HEK293 (cell line): ENCODE data around the gene PPP1CA.

Experiments
- CTCF ChIA-PET: fragments of 350-600 bp; formaldehyde crosslinking; extraction: SDS; loops from one replicate; lab custom pipeline; 2021; ENCODE audit warnings: antibody characterized with exemption; lab: Yijun Ruan, JAX
- POLR2A ChIA-PET: fragments of 300-600 bp; formaldehyde crosslinking; extraction: SDS; loops from one replicate; lab custom pipeline; 2020; ENCODE audit warnings: antibody characterized with exemption, inconsistent platforms; lab: Yijun Ruan, JAX
- H3K27ac ChIP-seq: fragments of 200-500 bp; sonication (Bioruptor generic); 2 replicates; pipeline ENCODE4 v1.5.1; 2014; ENCODE audit warnings: low read depth, low read length, control low read depth, inconsistent platforms; ENCODE audit errors: extremely low read depth
- H3K36me3 ChIP-seq, 2 experiments: fragments of 200-500 bp in 1 of 2; sonication (Bioruptor generic) in 1 of 2; 1 replicate in 1 of 2; 2 replicates in 1 of 2; pipeline ENCODE4 v1.5.1; 2014 to 2017; ENCODE audit warnings: inconsistent platforms in 2 of 2, low read length in 2 of 2; ENCODE audit not compliant: control insufficient read depth in 2 of 2, insufficient read depth in 1 of 2
- H3K4me1 ChIP-seq: fragments of 200-500 bp; sonication (Bioruptor generic); 2 replicates; pipeline ENCODE4 v1.5.1; 2014; ENCODE audit warnings: mild to moderate bottlenecking, low read length, inconsistent platforms; ENCODE audit not compliant: control insufficient read depth, insufficient read depth
- H3K4me3 ChIP-seq: 2 replicates; pipeline ENCODE4 v1.5.1; 2011; ENCODE audit warnings: low read depth, mild to moderate bottlenecking, control low read depth, low read length, moderate library complexity
- H3K9me3 ChIP-seq: fragments of 200-500 bp; sonication (Bioruptor generic); 2 replicates; pipeline ENCODE4 v1.5.1; 2014; ENCODE audit warnings: low read depth, low read length, inconsistent platforms; ENCODE audit not compliant: control insufficient read depth, insufficient read depth
- BCL11A ChIP-seq: fragments of 450-650 bp; formaldehyde crosslinking; IDR thresholded peaks from 2 replicates; pipeline ENCODE4 v1.5.1; 2016; ENCODE audit warnings: low read depth, missing biosample characterization, missing genetic modification characterization
- OSR2 ChIP-seq: fragments of 450-650 bp; formaldehyde crosslinking; IDR thresholded peaks from 2 replicates; pipeline ENCODE4 v1.5.1; 2016; ENCODE audit warnings: missing biosample characterization, missing genetic modification characterization
- OVOL3 ChIP-seq: fragments of 450-650 bp; formaldehyde crosslinking; IDR thresholded peaks from 2 replicates; pipeline ENCODE4 v1.5.1; 2016; ENCODE audit warnings: missing biosample characterization, missing genetic modification characterization
- RBAK ChIP-seq: fragments of 450-650 bp; formaldehyde crosslinking; IDR thresholded peaks from 2 replicates; pipeline ENCODE4 v1.5.1; 2016; ENCODE audit warnings: missing biosample characterization, missing genetic modification characterization
- SCRT1 ChIP-seq: fragments of 450-650 bp; formaldehyde crosslinking; IDR thresholded peaks from 2 replicates; pipeline ENCODE4 v1.5.1; 2016; ENCODE audit warnings: missing biosample characterization, missing genetic modification characterization, borderline replicate concordance
- SP2 ChIP-seq: fragments of 450-650 bp; formaldehyde crosslinking; IDR thresholded peaks from 2 replicates; pipeline ENCODE4 v1.5.1; 2016; ENCODE audit warnings: missing biosample characterization, missing genetic modification characterization
- TRIM28 ChIP-seq: IDR thresholded peaks from 2 replicates; pipeline ENCODE4 v1.6.1; 2011; ENCODE audit warnings: low read length, control low read depth, borderline replicate concordance
- YY1 ChIP-seq: fragments of 450-650 bp; formaldehyde crosslinking; IDR thresholded peaks from 2 replicates; pipeline ENCODE4 v1.5.1; 2018; ENCODE audit warnings: missing biosample characterization, missing genetic modification characterization
- ZBTB1 ChIP-seq: fragments of 450-650 bp; formaldehyde crosslinking; IDR thresholded peaks from 2 replicates; pipeline ENCODE4 v1.5.1; 2016; ENCODE audit warnings: missing biosample characterization, missing genetic modification characterization
- ZBTB20 ChIP-seq: fragments of 450-650 bp; formaldehyde crosslinking; IDR thresholded peaks from 2 replicates; pipeline ENCODE4 v1.5.1; 2016; ENCODE audit warnings: missing biosample characterization, missing genetic modification characterization
- ZBTB21 ChIP-seq: fragments of 450-650 bp; formaldehyde crosslinking; IDR thresholded peaks from 2 replicates; pipeline ENCODE4 v1.5.1; 2017; ENCODE audit warnings: missing biosample characterization, missing genetic modification characterization
- ZBTB48 ChIP-seq: fragments of 450-650 bp; formaldehyde crosslinking; IDR thresholded peaks from 2 replicates; pipeline ENCODE4 v1.5.1; 2016; ENCODE audit warnings: missing biosample characterization, missing genetic modification characterization
- ZFHX2 ChIP-seq: fragments of 450-650 bp; formaldehyde crosslinking; conservative IDR thresholded peaks from 2 replicates; pipeline ENCODE4 v1.5.1; 2016; ENCODE audit warnings: missing biosample characterization, missing genetic modification characterization
- ZFP69B ChIP-seq: fragments of 450-650 bp; formaldehyde crosslinking; IDR thresholded peaks from 2 replicates; pipeline ENCODE4 v1.5.1; 2016; ENCODE audit warnings: missing biosample characterization, missing genetic modification characterization
- ZNF16 ChIP-seq: fragments of 450-650 bp; formaldehyde crosslinking; IDR thresholded peaks from 2 replicates; pipeline ENCODE4 v1.5.1; 2016; ENCODE audit warnings: low read depth, missing biosample characterization, missing genetic modification characterization
- ZNF19 ChIP-seq: fragments of 450-650 bp; formaldehyde crosslinking; IDR thresholded peaks from 2 replicates; pipeline ENCODE4; 2016; ENCODE audit warnings: missing biosample characterization, missing genetic modification characterization, low read depth
- ZNF211 ChIP-seq: fragments of 450-650 bp; formaldehyde crosslinking; IDR thresholded peaks from 2 replicates; pipeline ENCODE4 v1.5.1; 2016; ENCODE audit warnings: low read depth, missing biosample characterization, missing genetic modification characterization
- ZNF221 ChIP-seq: fragments of 450-650 bp; formaldehyde crosslinking; IDR thresholded peaks from 2 replicates; pipeline ENCODE4 v1.5.1; 2017; ENCODE audit warnings: missing biosample characterization, missing genetic modification characterization, borderline replicate concordance
- ZNF223 ChIP-seq: fragments of 450-650 bp; formaldehyde crosslinking; IDR thresholded peaks from 2 replicates; pipeline ENCODE4 v1.5.1; 2016; ENCODE audit warnings: missing biosample characterization, missing genetic modification characterization
- ZNF335 ChIP-seq: fragments of 450-650 bp; formaldehyde crosslinking; conservative IDR thresholded peaks from 2 replicates; pipeline ENCODE4 v1.5.1; 2016; ENCODE audit warnings: missing biosample characterization, missing genetic modification characterization
- ZNF394 ChIP-seq: fragments of 450-650 bp; formaldehyde crosslinking; IDR thresholded peaks from 2 replicates; pipeline ENCODE4 v1.5.1; 2016; ENCODE audit warnings: missing biosample characterization, missing genetic modification characterization, mild to moderate bottlenecking, moderate library complexity, borderline replicate concordance
- ZNF423 ChIP-seq: fragments of 450-650 bp; formaldehyde crosslinking; IDR thresholded peaks from 2 replicates; pipeline ENCODE4 v1.5.1; 2016; ENCODE audit warnings: missing biosample characterization, missing genetic modification characterization
- ZNF529 ChIP-seq: fragments of 450-650 bp; formaldehyde crosslinking; IDR thresholded peaks from 2 replicates; pipeline ENCODE4 v1.5.1; 2017; ENCODE audit warnings: missing genetic modification characterization, missing biosample characterization; ENCODE audit not compliant: insufficient replicate concordance
- ZNF558 ChIP-seq: fragments of 450-650 bp; formaldehyde crosslinking; IDR thresholded peaks from 2 replicates; pipeline ENCODE4 v1.5.1; 2016; ENCODE audit warnings: missing biosample characterization, missing genetic modification characterization
- ZNF560 ChIP-seq: fragments of 450-650 bp; formaldehyde crosslinking; IDR thresholded peaks from 2 replicates; pipeline ENCODE4 v1.5.1; 2017; ENCODE audit warnings: missing biosample characterization, missing genetic modification characterization, borderline replicate concordance
- ZNF600 ChIP-seq: fragments of 450-650 bp; formaldehyde crosslinking; IDR thresholded peaks from 2 replicates; pipeline ENCODE4 v1.5.1; 2016; ENCODE audit warnings: missing biosample characterization, missing genetic modification characterization
- ZNF621 ChIP-seq: fragments of 450-650 bp; formaldehyde crosslinking; IDR thresholded peaks from 2 replicates; pipeline ENCODE4 v1.5.1; 2017; ENCODE audit warnings: missing biosample characterization, missing genetic modification characterization
- ZNF670 ChIP-seq: fragments of 450-650 bp; formaldehyde crosslinking; IDR thresholded peaks from 2 replicates; pipeline ENCODE4 v1.5.1; 2016; ENCODE audit warnings: missing biosample characterization, missing genetic modification characterization, low read depth
- ZNF677 ChIP-seq: fragments of 450-650 bp; IDR thresholded peaks from 2 replicates; pipeline ENCODE4 v1.5.0; 2018; ENCODE audit warnings: missing biosample characterization, mild to moderate bottlenecking, missing genetic modification characterization, moderate library complexity
- ZNF707 ChIP-seq: fragments of 450-650 bp; formaldehyde crosslinking; IDR thresholded peaks from 2 replicates; pipeline ENCODE4 v1.5.1; 2016; ENCODE audit warnings: missing biosample characterization, missing genetic modification characterization
- ZNF747 ChIP-seq: fragments of 450-650 bp; formaldehyde crosslinking; IDR thresholded peaks from 2 replicates; pipeline ENCODE4 v1.5.1; 2016; ENCODE audit warnings: missing biosample characterization, missing genetic modification characterization
- ZNF76 ChIP-seq: fragments of 450-650 bp; formaldehyde crosslinking; IDR thresholded peaks from 2 replicates; pipeline ENCODE4; 2016; ENCODE audit warnings: low read depth, missing biosample characterization, missing genetic modification characterization, borderline replicate concordance
- ZNF768 ChIP-seq: fragments of 450-650 bp; formaldehyde crosslinking; IDR thresholded peaks from 2 replicates; pipeline ENCODE4 v1.5.1; 2018; ENCODE audit warnings: missing biosample characterization, mild to moderate bottlenecking, missing genetic modification characterization
- TF ChIP-seq, protein P1 (sequence below): fragments of 450-650 bp; formaldehyde crosslinking; IDR thresholded peaks from 2 replicates; pipeline ENCODE4 v1.5.1; 2016; ENCODE audit warnings: missing biosample characterization, missing genetic modification characterization
- TF ChIP-seq, protein P2 (sequence below): fragments of 450-650 bp; formaldehyde crosslinking; IDR thresholded peaks from 2 replicates; pipeline ENCODE4 v1.5.1; 2017; ENCODE audit warnings: missing biosample characterization, missing genetic modification characterization

PPP1CA gene

DNA sequence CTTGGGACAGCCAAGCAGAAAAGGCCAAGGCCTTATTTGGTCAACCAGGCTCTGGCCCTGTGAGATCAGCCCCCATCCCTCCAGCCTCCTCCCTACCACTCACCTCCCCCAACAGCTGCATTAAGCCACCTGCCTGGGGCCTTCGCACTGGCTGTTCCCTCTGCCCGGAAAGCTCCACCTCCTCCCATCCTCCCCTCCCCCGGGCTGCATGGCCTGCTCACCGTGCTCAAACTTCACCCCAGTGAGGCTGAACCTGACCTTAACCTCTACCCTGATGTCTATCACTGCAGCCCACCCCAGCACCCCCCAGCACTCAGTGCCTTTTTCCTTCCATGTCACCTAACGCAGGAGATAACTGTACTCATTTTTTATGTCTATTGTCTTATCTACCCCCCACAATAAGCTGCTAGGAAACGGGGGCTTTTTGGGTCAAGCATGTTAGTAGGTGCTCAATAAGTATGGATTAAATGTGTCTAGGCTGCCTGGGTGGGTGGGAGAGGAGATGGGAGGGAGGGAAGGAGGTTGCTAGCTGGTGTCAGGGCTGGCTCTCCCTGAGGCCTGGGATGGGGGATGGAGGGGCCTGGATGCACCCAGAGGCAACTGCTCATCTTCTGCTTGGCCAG lies 34.9 kb upstream of the PPP1CA start:
- Histone ChIP-seq H3K4me1 (no peaks in the 10 kb centered on the region), H3K4me3 (no peak overlapping the region), H3K27ac (no peak overlapping the region), H3K9me3 (no peaks in the 10 kb centered on the region), H3K36me3 (peaks cover 0 to 86% of the 10 kb centered on the region in 2 experiments; a peak in 1 of 3 replicates)
- ChIA-PET POLR2A (interaction anchor here (0.6 to 1.5 kb wide), 7 partner anchors 8 to 90 kb away, joined by 3 to 6 read pairs (median 4); partner anchors contain the start of genes PPP1CA, RPS6KB2 and TMEM134), CTCF (interaction anchor here (1.2 kb wide), 1 partner anchor 35 kb away, joined by 5 read pairs; the partner anchor contains the start of gene PPP1CA)
- TF ChIP-seq ZNF670 (tag by site-specific recombination) (no peak), ZNF19 (tag by site-specific recombination) (no peak), ZNF221 (tag by site-specific recombination) (no peak), OSR2 (tag by site-specific recombination) (no peak), ZFHX2 (tag by site-specific recombination) (peak; percentile 35; the same call in 1 of the 2 replicates), ZNF223 (tag by site-specific recombination) (no peak), ZNF677 (no peak), ZNF211 (tag by site-specific recombination) (no peak), SCRT1 (tag by site-specific recombination) (no peak), ZBTB48 (tag by site-specific recombination) (no peak), ZNF335 (tag by site-specific recombination) (no peak), ZNF600 (tag by site-specific recombination) (no peak), ZNF560 (tag by site-specific recombination) (no peak), ZNF529 (tag by site-specific recombination) (no peak), RBAK (tag by site-specific recombination) (no peak), BCL11A (0 out of 2 replicates have a peak, but pooled peaks have one; percentile 54), TRIM28 (no peak), ZNF747 (no peak), ZBTB1 (tag by site-specific recombination) (no peak), ZBTB20 (no peak), OVOL3 (tag by site-specific recombination) (no peak), ZNF558 (tag by site-specific recombination) (no peak), ZNF423 (no peak), ZNF621 (tag by site-specific recombination) (no peak), ZBTB21 (tag by site-specific recombination) (no peak), YY1 (tag by site-specific recombination) (no peak), ZNF76 (no peak), ZNF768 (tag by site-specific recombination) (no peak), SP2 (tag by site-specific recombination) (peak; percentile 47), ZFP69B (tag by site-specific recombination) (no peak), ZNF707 (tag by site-specific recombination) (no peak), ZNF394 (tag by site-specific recombination) (no peak), ZNF16 (tag by site-specific recombination) (no peak)
- TF ChIP-seq, protein P1, sequence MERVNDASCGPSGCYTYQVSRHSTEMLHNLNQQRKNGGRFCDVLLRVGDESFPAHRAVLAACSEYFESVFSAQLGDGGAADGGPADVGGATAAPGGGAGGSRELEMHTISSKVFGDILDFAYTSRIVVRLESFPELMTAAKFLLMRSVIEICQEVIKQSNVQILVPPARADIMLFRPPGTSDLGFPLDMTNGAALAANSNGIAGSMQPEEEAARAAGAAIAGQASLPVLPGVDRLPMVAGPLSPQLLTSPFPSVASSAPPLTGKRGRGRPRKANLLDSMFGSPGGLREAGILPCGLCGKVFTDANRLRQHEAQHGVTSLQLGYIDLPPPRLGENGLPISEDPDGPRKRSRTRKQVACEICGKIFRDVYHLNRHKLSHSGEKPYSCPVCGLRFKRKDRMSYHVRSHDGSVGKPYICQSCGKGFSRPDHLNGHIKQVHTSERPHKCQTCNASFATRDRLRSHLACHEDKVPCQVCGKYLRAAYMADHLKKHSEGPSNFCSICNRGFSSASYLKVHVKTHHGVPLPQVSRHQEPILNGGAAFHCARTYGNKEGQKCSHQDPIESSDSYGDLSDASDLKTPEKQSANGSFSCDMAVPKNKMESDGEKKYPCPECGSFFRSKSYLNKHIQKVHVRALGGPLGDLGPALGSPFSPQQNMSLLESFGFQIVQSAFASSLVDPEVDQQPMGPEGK (tag by site-specific recombination) = peak; percentile 70
- TF ChIP-seq, protein P2, sequence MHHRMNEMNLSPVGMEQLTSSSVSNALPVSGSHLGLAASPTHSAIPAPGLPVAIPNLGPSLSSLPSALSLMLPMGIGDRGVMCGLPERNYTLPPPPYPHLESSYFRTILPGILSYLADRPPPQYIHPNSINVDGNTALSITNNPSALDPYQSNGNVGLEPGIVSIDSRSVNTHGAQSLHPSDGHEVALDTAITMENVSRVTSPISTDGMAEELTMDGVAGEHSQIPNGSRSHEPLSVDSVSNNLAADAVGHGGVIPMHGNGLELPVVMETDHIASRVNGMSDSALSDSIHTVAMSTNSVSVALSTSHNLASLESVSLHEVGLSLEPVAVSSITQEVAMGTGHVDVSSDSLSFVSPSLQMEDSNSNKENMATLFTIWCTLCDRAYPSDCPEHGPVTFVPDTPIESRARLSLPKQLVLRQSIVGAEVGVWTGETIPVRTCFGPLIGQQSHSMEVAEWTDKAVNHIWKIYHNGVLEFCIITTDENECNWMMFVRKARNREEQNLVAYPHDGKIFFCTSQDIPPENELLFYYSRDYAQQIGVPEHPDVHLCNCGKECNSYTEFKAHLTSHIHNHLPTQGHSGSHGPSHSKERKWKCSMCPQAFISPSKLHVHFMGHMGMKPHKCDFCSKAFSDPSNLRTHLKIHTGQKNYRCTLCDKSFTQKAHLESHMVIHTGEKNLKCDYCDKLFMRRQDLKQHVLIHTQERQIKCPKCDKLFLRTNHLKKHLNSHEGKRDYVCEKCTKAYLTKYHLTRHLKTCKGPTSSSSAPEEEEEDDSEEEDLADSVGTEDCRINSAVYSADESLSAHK = no peak
